SU-DHL-6 (cell line): ENCODE data around the gene HSD17B14.

Experiments
- CTCF ChIP-seq: fragments of 200-600 bp; sonication (generic); IDR thresholded peaks from one replicate; pipeline ENCODE4 v1.5.1; 2017; ENCODE audit warnings: antibody characterized with exemption, mild to moderate bottlenecking, low read length, moderate library complexity; ENCODE audit not compliant: insufficient read depth, poor library complexity, severe bottlenecking
- EZH2phosphoT487 ChIP-seq: fragments of 200-600 bp; sonication (generic), shearing (Covaris generic); conservative IDR thresholded peaks from 2 replicates; pipeline ENCODE4 v1.6.1; 2018; ENCODE audit warnings: mild to moderate bottlenecking, antibody characterized with exemption, low read length, moderate library complexity, mixed read lengths

GRCh38 chr19:48841571-48841970, 5.3 kb upstream of the HSD17B14 start:
- no peak for TF ChIP-seq CTCF
- no peak for TF ChIP-seq EZH2phosphoT487
